KG1 (cell line): ENCODE results near the gene SCRT2.
"Not testable (repeated sequence)": the region's sequence is repeated elsewhere in the genome, so short reads cannot be mapped to it uniquely, and the experiment has no call there.

ENCODE experiments used
- DNase-seq: peaks from one replicate; lab custom pipeline; 2025; lab: John Stamatoyannopoulos, UW

Gene SCRT2

DNA sequence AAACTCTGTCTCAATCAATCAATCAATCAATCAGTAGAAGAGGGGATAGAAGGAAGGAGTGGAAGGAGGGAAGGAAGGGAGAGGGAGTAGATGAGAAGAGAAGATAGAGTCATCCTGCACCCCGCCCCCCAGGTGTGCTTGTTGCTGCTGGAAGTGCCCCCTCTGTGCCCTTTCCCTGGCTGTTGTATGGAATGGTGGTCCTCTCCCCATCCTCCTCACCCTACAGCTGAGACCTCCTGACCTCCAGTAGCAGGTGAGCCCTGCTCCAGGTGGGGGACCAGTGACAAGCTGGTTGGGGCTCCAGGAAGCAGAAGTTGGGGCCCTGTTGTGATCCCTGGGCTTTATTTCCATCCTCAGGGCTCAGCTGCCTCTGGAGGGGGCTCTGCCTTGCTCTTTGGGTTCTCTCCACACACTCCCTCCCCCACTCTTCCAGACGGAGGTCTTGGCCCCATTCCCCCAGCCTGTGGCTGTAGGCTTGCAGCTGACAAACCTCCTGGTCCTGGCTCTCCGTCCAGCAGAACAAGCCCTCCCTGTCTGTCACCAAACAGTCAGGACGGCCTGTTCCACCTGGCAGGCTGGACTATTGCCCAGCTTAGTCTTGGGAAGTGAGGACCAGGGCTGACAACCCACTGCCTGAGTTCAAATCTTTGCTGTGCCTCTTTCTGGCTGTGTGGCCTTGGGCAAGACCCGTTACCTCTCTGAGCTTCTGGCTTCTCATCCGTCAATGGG, 26.0 kb upstream of the SCRT2 start:
- no peak for DNase-seq

DNA sequence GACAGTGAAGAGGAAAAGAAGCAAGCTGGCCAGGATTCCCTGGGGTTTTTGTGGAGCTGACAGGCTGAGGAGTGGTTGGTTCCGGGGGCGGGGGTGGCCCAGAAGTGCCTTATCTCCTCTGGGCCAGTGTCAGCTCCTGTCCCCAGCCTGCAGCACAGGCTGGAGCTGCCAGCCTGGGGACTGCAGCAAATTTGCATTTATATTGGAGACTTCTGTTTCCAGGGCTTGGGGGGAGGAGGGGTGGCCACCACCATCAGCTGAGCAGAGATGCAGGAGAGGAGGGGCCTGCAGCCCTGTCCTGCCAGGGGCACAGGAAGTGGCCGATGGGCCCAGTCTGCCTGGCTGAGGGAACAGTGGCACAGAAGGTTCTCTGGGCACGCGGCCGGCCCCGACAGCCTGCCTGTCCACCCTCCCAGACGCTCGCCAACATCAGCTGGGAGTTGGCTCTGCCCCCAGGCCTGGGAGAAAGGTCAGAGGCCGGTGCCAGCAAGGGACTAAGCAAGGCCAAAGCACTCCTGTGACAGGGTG, 24.3 kb upstream of the SCRT2 start:
- no peak for DNase-seq

DNA sequence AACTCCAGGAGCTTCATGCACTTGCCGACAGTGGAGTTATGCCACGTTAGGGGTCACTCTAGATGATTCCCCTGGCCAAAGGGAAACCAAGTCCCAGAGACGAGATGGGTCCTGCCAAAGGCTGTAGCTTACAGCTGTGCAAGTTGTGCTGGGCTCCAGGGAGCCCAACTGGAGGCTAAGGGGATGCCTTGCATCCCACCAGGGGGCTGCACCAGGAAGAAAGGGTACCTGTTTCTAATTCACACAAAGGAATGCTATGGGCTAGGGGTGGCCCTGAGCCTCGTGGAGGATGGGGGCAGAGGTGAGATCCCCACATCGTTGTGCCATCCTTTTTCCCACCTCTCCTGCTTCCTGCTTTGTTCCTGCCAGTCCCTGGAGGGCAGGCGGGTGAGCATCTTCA, 23.7 kb upstream of the SCRT2 start:
- no peak for DNase-seq

DNA sequence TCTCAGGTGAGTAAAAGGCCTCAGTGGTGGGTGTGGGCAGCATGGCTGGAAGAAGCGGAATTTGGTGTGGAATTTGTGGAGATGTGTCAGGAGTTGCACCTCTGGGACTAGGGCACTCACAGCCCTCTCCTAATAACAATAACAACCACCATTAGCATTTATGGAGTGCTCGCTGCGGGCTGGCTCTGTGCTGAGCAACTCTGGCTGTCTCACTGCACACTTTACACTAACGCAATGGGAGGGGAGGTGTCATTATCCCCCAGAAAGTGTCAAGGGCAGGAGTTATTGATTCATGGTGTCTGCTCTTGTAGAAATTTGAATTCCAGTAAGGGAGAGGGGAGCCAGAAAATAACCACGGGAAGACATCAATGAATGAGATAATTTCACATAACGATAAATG, 22.7 kb upstream of the SCRT2 start:
- no peak for DNase-seq

DNA sequence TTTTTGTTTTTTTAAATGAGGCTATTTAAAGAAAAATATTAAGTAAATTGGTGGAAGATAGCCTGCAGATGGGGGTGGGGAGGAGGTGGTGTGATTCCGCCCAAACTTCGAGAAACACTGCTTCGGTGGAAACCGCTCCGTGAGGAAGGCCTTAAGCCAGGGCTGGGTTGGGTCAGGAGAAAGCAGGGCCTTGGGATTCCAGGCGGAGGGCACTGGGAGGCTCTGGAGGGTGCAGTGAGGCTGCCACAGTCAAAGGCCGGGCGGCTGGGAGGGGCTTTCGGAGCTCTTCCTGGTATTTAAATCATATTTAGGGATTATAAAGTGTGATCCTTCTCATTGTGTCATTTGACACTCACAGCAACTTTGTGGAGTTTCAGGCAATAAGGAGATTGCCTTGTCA, 22.2 kb upstream of the SCRT2 start:
- no peak for DNase-seq

DNA sequence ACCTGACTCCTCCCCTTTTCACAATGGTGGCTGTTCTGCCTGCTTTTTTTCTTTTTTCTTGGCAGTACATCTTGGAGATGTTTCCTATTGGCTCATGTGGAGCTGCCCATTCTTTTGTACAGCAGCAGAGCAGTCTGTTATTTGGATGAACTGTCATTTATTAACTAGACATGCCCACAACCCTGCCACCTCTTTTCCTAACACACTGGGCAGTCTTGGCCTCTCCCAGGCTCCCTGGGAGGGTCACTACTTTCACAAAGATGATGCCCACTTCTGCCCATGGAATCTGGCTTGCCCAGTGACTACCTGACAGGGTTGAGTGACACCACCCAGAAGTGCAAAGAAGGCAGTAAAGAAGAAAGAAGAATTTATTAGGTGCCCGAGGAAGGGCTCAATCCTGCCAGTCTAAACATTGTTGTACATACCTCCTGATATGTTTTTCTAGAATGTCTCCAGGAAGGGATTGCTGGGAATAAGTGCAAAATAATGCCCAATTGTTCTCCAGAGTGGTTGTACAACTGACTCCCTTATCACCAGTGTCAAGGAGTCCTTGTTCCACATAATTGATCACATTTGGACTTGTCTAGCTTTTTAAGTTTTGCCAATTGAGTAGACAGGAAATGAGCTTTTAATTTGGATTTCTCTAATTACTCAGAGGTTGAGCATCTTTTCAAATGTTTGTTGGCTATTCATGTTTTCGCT, 19.7 kb upstream of the SCRT2 start:
- DNase-seq, result no peak

DNA sequence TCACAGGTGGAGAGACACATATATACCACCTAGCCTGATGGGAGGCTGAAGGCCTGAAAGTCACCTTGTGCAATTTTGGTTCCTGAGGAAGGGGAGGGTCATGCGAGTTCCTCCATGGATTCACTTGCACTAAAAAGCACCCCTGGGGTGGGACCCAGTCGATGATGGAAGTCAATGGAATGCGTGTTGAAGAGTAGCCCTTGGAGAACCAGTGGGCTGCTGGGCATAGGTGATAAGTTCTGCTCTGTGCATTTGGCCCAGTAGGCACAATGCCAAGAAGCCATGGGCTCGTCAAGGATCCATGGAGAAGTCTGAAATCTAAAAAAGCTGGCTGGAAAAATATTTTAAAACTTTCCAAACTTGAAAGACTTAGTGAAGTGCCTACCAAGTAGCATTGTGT, 18.9 kb upstream of the SCRT2 start:
- DNase-seq, result no peak

DNA sequence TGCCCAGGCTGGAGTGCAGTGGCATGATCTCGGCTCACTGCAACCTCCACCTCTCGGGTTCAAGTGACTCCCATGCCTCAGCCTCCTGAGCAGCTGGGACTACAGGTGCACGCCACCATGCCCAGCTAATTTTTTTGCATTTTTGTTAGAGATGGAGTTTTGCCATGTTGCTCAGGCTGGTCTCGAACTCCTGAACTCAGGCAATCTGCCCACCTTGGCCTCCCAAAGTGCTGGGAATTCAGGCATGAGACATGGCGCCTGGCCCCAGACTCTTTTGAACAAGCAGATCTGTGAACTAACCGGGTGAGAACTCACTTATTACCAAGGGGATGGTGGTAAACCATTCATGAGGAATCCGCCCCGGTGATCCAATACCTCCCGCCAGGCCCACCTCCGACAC, 18.2 kb upstream of the SCRT2 start:
- DNase-seq, result not testable (repeated sequence)

DNA sequence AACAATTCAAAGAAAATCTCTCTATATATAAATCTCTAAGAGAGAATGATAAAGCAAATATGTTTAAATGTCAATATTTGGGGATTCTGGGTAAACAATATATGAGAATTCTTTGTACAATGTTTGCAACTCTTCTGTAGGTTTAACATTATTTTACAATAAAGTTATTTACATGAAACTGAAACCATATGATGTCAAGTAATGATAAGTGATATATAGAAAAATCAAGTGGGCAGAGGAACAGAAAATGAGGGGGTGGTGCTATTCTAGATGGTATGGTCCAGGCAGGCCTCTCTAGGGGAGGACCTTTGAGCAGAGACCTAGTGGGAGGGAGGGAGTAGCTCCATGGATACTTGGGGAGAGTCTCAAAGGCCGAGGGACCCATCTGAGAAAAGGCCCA, 16.4 kb upstream of the SCRT2 start:
- DNase-seq, result no peak

DNA sequence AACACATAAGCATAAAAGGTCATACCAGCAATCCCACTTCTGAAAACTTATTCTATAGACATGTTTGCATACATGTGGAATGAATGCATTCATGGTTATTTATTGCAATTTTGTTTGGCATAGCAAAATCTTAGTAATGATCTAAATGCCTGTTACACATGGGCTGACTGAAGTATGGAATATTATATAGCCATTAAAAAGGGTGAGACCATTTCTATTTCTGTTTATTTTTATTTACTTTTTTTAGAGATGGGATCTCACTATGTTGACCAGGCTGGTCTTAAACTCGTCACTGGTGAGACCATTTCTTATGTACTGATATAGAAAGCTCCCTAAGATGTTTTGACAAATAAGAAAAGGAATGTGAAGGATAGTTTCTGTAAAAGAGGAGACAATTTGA, 14.3 kb upstream of the SCRT2 start:
- DNase-seq, result no peak

DNA sequence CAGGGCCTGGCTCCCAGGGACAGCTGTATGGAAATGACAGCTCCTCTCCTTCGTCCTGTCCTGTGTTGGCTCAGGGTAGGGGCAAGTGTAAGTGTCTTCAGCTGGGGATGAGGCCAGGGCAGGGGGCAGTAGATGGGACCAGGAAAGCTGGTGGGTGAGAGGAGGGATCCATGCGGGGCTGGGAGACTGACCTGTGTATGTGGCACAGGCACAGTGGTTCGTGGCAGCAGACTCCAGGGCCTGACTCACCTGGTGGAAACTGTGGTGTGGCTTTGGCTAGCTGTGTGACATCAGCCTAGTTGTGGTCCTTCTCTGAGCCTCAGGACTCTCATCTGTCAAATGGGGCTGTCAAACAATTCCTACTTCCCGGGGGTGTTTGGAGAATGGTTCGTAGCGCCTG, 13.7 kb upstream of the SCRT2 start:
- no peak for DNase-seq

DNA sequence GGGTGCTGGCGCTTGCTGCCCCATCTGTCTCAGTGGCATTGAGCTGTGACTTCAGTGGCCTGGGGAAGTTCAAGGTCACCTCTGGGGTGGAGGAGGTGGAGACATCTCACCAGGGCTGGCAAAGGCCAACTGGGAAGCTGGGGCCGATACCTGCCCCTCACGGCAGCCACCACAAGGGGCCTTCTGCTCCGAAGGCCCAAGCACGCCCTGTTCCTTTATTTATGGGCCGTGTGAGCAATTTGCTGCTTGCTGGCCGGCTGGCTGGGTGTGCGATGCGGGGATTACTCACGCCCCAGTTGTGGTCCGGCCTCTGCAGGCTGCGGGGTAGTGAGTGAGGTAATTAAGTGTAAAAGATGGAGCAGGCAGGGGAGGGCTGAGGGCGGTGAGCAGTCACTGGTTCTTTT, 13.2 kb upstream of the SCRT2 start:
- DNase-seq, result no peak

DNA sequence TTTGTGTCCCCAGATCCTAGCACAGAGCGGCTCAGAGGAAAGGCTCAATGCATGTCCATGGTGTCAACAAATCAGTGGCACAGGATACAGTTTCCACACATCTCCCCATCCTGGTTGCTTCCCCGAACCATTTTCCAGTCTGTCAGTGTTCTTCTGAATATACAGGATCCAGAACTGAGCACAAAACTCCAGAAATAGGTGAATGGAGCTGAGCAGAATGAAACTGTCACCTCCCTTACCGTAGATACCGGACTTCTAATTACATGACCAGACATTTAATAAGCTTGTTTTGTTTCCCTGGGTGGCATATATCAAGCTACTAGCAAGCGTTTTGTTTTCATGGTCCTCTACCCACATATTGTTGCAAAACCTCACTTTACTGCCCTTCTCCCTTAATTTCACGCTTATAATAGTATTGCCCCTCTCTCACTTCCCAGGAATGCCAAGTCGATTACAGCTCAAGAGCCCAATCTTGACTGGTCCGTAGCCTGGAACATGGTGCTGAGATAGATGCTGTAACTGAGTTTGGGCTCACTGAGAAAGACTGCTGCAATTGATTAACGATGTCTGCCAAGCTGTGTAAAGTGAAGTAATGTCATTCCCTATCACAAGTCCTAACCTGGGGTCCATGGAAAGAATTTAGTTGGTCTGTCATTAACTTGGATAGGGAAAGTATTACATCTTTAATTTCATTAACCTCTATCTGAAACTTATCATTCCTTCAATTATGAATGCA, 12.0 kb upstream of the SCRT2 start:
- DNase-seq, result no peak

DNA sequence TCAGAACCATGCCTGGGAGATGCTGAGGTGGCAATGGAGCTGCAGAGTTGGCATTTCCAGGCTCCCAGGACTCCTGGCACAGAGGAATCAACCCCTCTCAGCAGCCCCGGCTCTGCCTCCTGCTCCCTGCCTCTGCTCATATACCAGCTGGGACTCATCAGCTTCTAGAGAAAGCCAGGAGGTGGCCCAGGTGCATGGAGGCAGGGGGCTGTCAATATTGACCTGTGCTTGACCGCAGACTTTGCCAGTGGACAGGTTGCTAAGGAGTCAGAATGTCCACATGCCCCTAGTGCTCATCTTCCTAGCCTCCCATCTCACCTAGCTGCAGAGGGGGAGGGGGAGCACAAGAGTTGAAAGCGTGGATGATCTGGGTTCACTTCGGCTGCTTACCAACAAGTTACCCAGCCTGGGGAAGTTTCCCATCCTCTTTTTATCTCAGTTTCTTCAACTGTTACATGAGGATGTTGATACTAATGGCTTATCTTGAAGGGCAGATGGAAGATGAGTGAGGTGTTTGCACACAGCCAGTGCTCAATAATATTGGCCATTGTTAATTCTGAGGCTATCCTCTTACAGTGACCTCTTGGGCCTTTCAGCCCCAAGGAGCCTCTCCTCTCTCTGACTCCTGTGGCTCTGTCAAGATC, 9.2 kb upstream of the SCRT2 start:
- no peak for DNase-seq

DNA sequence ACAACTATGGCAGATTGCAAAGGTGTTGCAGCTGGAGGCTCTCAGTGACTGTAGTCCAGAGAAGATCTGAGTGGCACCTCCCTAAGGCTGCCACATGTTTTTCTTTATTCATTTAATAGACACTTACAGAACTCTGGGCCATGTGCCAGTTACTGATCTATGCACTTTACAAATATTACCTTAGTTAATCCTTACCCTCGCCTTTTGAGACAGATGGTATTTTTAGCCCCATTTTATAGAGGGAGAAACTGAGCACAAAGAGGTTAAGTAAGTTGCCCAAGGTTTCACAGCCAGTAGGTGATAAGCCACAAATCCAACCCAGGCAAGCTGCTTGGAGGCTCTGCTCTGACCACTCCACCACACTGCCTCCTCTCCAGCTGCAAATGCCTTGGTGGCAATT, 6.5 kb upstream of the SCRT2 start:
- no peak for DNase-seq

DNA sequence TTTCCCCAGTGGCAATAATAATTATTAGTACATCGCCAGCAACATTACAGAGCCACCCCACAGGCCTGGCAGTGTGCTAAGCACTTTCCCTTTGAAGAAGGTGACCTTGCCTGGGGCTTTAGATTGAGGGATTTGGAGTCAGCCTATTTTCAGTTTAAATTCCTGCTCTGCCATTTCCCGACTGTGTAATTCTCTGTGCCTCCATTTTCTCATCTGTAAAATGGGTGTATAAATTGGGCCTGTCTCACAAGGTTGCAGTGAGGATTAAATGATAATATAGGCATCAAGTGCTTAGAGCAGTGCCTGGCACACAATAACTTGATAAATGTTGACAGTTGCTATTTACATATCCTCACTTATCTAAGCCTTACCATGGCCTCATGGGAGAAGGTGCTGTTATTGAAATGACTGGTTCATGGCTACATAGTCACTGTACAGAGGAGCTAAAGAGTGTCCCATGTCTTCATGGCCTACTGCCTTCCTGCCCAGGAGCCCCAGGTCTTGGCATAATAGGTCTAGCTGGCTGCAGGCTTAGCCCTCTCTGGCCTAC, 5.1 kb upstream of the SCRT2 start:
- DNase-seq, result no peak

DNA sequence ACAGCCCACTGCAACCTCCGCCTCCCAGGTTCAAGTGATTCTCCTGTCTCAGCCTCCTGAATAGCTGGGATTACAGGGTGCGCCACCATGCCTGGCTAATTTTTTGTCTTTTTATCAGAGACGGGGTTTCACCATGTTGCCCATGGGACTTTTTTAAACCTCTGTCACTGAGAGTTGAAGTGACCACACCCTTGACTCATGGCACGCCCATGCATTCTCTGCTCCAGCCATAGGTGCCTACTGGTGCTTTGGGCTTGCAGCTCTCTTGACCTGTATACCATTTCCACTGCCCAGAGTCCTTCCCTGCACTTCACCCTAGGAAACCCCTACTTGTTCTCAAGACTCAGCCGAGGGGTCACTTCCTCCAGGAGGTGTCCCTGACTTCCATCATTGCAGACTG, 2.4 kb upstream of the SCRT2 start:
- DNase-seq, result no peak

DNA sequence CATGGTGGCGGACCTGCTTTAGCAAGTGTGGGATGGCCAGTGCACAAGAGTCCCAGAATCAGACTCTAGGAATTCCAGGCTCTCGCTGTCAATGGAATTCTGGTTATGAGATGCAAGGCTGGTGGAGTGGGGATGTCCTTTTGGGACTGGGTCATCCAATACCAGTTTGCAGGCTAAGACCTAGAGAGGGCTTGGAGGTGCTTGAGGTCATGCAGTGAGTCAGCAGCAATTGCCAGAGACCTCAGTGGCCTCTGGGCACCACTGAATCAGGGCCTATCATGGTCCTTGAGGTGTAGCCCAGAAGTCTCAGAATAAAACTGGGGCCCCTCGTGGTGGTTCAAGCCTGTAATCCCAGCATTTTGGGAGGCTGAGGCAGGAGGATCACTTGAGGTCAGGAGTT, 1.4 kb upstream of the SCRT2 start:
- DNase-seq, result no peak

DNA sequence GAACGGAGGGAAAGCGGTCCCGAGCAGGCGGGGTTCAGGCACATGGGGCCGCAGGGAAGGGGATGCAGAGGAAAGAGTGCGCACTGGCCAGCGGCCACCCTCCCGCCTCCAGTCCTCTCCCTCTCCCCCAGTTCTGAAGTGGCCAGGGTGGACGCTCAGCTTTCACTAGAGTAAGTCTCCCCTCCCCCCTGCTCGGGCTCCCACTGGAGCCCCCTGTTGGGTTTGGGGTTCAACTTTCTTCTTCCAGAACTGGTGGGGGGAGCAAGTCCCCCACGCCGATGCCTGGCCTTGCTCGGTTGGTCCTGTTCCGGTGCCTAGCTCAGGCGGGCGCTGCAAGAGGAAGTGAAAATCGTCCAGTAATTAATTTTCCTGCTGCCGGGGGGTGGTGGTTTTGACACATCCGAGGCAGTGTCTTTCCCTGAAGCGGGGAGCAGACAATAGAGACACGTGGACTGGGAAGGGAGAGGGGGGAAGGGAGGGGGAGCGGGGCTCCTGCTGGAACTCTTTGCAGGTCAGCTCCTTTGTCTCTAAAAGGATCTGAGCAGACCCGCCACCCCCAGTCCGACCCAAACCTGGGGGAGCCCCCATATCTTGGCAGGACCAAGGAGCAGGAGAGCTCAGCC, 824 bp upstream of the SCRT2 start:
- DNase-seq, result no peak

DNA sequence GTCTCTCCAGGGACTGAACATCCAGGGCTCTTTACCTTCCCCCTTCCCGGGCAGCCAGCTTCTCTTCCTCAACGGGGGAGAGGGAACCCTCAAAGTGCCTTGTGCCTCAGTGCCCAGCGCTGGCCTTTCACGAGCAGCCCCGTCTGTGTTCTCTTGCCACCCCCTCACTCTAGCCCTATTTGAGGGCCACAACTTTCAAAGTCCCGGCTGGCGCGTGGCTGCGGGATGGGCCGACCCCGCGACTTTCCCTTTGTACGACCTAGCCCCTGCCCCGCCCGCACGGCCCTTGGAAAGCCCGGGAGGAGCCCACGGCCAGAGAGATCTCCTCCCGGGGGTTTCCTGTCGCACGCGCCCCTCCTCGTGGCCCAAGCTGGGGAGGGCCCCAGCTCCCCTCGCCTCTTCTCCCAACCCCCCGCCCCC, 559 bp downstream of the SCRT2 start:
- no peak for DNase-seq

DNA sequence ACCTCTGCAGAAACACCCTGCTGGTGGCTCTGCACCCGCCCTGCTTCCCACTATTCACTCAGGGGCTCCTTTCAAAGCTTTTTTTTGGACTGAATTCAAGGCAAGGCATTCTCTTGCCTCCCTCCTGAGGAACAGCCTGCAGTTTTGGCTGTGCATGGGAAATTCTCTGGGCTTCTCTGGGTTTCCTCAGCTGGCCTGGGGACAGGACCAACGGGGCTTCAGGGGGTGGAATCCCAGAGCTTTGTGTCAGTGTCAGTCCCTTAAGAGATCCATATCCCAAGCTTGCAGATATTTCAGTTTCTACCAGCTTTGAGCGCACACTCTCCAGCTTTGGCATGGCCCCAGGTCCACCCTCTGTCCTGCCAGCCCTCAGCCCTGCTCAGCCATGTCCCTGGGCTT, 2.0 kb downstream of the SCRT2 start:
- no peak for DNase-seq
